ENCODE measurements around the gene C2CD2L. TPM values are rescaled to one million over a fixed set of nuclear protein-coding genes. Genes with fewer than 3 reads are reported as not detected.

C2CD2L gene
- total and polyA plus RNA-seq, 10 of the 15 experiments (the other 5 are each of a cell fraction or from before 2014, with no cell fraction given): 0.21 to 9.6 (median 5.1) TPM

DNA sequence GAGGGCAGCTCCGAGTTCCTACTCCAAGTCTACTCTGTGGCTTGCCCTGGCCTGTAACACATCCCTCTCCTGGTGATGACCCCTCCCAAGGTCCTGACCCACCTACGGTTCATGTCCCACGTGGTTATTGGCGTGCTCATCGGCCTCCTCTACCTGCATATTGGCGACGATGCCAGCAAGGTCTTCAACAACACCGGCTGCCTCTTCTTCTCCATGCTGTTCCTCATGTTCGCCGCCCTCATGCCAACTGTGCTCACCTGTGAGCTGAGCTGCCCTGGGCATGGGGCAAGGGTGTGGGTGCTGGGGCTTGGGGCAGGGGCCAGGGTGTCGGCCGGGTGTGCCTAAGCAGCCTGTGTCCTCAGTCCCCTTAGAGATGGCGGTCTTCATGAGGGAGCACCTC, 51.3 kb downstream of the C2CD2L start:
- in situ Hi-C loops (cut with MboI): no loop called here
- no peak overlapping the region for H2AFZ ChIP-seq (ENCODE audit: control insufficient read depth, low read depth, low read length)
- H4K20me1 ChIP-seq (ENCODE audit: control insufficient read depth, insufficient read depth): no peaks in the 10 kb centered on the region
- no peaks in the 10 kb centered on the region for H3K4me1 ChIP-seq (ENCODE audit: control insufficient read depth, insufficient read depth, low read length)
- intact Hi-C loops (cut with micrococcal nuclease; ENCODE audit: unreplicated experiment): no loop called here
- no peaks in the 10 kb centered on the region; a peak in 1 of 4 replicates for H3K27me3 ChIP-seq (replicated peaks in 1 of 2; ENCODE audit: control insufficient read depth in 2 of 2, insufficient read depth in 2 of 2, low read length in 1 of 2)
- WGBS (ENCODE audit: insufficient coverage, insufficient replicate concordance, low lambda C conversion rate, missing lambda C conversion rate): 51% methylated on average over 13 of the region's 13 CpGs
- H3K4me2 ChIP-seq (ENCODE audit: control insufficient read depth, insufficient read depth): no peak overlapping the region
- no peaks in the 10 kb centered on the region for H3K9me3 ChIP-seq (replicated peaks; ENCODE audit: control insufficient read depth, insufficient read depth, low read length)
- no TSS peak for BruUV-seq (replicated peaks)
- SMC1A ChIA-PET (ENCODE audit: uncharacterized antibody, unreplicated experiment): no interaction called here
- TF ChIP-seq BACH1 (IDR thresholded peaks at IDR 0.05; ENCODE audit: borderline replicate concordance) (no peak), GABPA (IDR thresholded peaks at IDR 0.05; ENCODE audit: low read depth) (no peak), NR2F1 (conservative IDR thresholded peaks at IDR 0.05) (no peak), BRCA1 (IDR thresholded peaks at IDR 0.05; ENCODE audit: low read depth, low read length) (no peak), ZNF622 (IDR thresholded peaks at IDR 0.05) (no peak), CHD4 (IDR thresholded peaks at IDR 0.05) (no peak), KDM1A (IDR thresholded peaks at IDR 0.05; ENCODE audit: borderline replicate concordance) (no peak), MYC (IDR thresholded peaks at IDR 0.05; ENCODE audit: insufficient read depth, insufficient read length, insufficient replicate concordance, low read length, severe bottlenecking) (no peak), SMARCA5 (IDR thresholded peaks at IDR 0.05) (no peak)
- TF ChIP-seq, protein P1, sequence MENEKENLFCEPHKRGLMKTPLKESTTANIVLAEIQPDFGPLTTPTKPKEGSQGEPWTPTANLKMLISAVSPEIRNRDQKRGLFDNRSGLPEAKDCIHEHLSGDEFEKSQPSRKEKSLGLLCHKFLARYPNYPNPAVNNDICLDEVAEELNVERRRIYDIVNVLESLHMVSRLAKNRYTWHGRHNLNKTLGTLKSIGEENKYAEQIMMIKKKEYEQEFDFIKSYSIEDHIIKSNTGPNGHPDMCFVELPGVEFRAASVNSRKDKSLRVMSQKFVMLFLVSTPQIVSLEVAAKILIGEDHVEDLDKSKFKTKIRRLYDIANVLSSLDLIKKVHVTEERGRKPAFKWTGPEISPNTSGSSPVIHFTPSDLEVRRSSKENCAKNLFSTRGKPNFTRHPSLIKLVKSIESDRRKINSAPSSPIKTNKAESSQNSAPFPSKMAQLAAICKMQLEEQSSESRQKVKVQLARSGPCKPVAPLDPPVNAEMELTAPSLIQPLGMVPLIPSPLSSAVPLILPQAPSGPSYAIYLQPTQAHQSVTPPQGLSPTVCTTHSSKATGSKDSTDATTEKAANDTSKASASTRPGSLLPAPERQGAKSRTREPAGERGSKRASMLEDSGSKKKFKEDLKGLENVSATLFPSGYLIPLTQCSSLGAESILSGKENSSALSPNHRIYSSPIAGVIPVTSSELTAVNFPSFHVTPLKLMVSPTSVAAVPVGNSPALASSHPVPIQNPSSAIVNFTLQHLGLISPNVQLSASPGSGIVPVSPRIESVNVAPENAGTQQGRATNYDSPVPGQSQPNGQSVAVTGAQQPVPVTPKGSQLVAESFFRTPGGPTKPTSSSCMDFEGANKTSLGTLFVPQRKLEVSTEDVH (IDR thresholded peaks at IDR 0.05; ENCODE audit: low read depth, partially characterized antibody): no peak
- TF ChIP-seq, protein P2, sequence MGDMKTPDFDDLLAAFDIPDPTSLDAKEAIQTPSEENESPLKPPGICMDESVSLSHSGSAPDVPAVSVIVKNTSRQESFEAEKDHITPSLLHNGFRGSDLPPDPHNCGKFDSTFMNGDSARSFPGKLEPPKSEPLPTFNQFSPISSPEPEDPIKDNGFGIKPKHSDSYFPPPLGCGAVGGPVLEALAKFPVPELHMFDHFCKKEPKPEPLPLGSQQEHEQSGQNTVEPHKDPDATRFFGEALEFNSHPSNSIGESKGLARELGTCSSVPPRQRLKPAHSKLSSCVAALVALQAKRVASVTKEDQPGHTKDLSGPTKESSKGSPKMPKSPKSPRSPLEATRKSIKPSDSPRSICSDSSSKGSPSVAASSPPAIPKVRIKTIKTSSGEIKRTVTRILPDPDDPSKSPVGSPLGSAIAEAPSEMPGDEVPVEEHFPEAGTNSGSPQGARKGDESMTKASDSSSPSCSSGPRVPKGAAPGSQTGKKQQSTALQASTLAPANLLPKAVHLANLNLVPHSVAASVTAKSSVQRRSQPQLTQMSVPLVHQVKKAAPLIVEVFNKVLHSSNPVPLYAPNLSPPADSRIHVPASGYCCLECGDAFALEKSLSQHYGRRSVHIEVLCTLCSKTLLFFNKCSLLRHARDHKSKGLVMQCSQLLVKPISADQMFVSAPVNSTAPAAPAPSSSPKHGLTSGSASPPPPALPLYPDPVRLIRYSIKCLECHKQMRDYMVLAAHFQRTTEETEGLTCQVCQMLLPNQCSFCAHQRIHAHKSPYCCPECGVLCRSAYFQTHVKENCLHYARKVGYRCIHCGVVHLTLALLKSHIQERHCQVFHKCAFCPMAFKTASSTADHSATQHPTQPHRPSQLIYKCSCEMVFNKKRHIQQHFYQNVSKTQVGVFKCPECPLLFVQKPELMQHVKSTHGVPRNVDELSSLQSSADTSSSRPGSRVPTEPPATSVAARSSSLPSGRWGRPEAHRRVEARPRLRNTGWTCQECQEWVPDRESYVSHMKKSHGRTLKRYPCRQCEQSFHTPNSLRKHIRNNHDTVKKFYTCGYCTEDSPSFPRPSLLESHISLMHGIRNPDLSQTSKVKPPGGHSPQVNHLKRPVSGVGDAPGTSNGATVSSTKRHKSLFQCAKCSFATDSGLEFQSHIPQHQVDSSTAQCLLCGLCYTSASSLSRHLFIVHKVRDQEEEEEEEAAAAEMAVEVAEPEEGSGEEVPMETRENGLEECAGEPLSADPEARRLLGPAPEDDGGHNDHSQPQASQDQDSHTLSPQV (IDR thresholded peaks at IDR 0.05): no peak
- TF ChIP-seq, protein P3, sequence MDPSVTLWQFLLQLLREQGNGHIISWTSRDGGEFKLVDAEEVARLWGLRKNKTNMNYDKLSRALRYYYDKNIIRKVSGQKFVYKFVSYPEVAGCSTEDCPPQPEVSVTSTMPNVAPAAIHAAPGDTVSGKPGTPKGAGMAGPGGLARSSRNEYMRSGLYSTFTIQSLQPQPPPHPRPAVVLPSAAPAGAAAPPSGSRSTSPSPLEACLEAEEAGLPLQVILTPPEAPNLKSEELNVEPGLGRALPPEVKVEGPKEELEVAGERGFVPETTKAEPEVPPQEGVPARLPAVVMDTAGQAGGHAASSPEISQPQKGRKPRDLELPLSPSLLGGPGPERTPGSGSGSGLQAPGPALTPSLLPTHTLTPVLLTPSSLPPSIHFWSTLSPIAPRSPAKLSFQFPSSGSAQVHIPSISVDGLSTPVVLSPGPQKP (IDR thresholded peaks at IDR 0.05; ENCODE audit: low read depth, low read length): no peak
- FAIRE-seq (no peak), ATAC-seq (no peak), DNase-seq (ENCODE audit: low read depth, low spot score) (no peak)
- H3K36me3 ChIP-seq (ENCODE audit: control insufficient read depth in 2 of 2, insufficient read depth in 2 of 2, low read length in 1 of 2): no peaks in the 10 kb centered on the region
- RAD21 ChIA-PET (ENCODE audit: unreplicated experiment): no interaction called here
- POLR2A ChIA-PET: interaction anchor here (1.2 kb wide), 1 partner anchor 51 kb away, joined by 4 read pairs; the partner anchor contains the start of gene C2CD2L
- no peaks in the 10 kb centered on the region for H3K79me2 ChIP-seq (ENCODE audit: control insufficient read depth, insufficient read depth, low read length)
- no peak overlapping the region for H3K4me3 ChIP-seq
- CTCF ChIA-PET: interaction anchor here (0.7 kb wide), 1 partner anchor 48 kb away, joined by 3 read pairs; no protein-coding TSS in a partner anchor
- no peak overlapping the region for H3K9ac ChIP-seq (ENCODE audit: control insufficient read depth, insufficient read depth, low read length)
- no peak overlapping the region for H3K27ac ChIP-seq (ENCODE audit: control insufficient read depth, insufficient read depth)
